Testis (tissue), 3 donors: Measurements from ENCODE around the gene TSPAN14. TPM values are rescaled to one million over a fixed set of nuclear protein-coding genes. Genes with fewer than 3 reads are reported as not detected.

ENCODE experiments used
- DNase-seq: peaks from one replicate; pipeline ENCODE4 v3.0.0-alpha.2; 2019
- H3K27ac ChIP-seq, 2 donors: fragments of 200-600 bp; sonication (generic); one replicate each; pipeline ENCODE4 v1.5.1; 2019
- H3K27me3 ChIP-seq: fragments of 200-600 bp; sonication (generic); one replicate; pipeline ENCODE4 v1.5.1; 2019
- H3K36me3 ChIP-seq: fragments of 200-600 bp; sonication (generic); one replicate; pipeline ENCODE4 v1.5.1; 2017; ENCODE audit warnings: low read depth; ENCODE audit errors: missing control alignments
- H3K4me1 ChIP-seq: fragments of 200-600 bp; sonication (generic); one replicate; pipeline ENCODE4 v1.5.1; 2019
- H3K4me3 ChIP-seq, 2 donors: fragments of 200-600 bp; sonication (generic); one replicate each; pipeline ENCODE4 v1.5.1; 2017 to 2019
- H3K9me3 ChIP-seq: fragments of 200-600 bp; sonication (generic); one replicate; pipeline ENCODE4 v1.5.1; 2017
- CTCF ChIP-seq, 3 experiments: fragments of 450-650 bp in 2 of 3; fragments of 200-600 bp in 1 of 3; sonication (generic) in 1 of 3; IDR thresholded peaks; one replicate each; pipeline ENCODE4 v1.5.1; 2016 to 2019; ENCODE audit warnings: antibody characterized with exemption in 3 of 3, mild to moderate bottlenecking in 2 of 3, moderate library complexity in 1 of 3
- POLR2A ChIP-seq: fragments of 450-650 bp; IDR thresholded peaks from one replicate; pipeline ENCODE4 v1.6.1; 2017; ENCODE audit warnings: antibody characterized with exemption, mild to moderate bottlenecking, moderate library complexity
- WGBS, 2 donors: methylation state at CpG; one replicate each; pipeline ENCODE4 v1.1.5; 2018; 5-methylcytosine and 5-hydroxymethylcytosine counted together
- intact Hi-C: fragments of 100-400 bp; cut with DNase I; formaldehyde crosslinking; loops from one replicate; pipeline ENCODE4 v1.15.1; 2023; ENCODE audit warnings: low total_unique reads
- polyA plus RNA-seq: library from polyadenylated mRNA; stranded (reverse); fragments of 350-450 nt; fragmentation: Illumina TruSeq; extraction: RNeasy Lipid Tissue Mini Kit (QIAGEN cat#74804); gene quantifications from one replicate; pipeline ENCODE4 v1.2.3, GENCODE V29; 2014; ENCODE audit warnings: low read depth, low replicate concordance; ENCODE audit not compliant: insufficient read depth
- total RNA-seq, 2 donors: library from RNA; depleted of rRNA; stranded (reverse); fragments of >200 nt; gene quantifications; one replicate each; pipeline ENCODE4 v1.2.3, GENCODE V29; 2016

TSPAN14 gene
- total and polyA plus RNA-seq, 3 donors from 2014 or later: 59.1 to 64.6 (median 61.4) TPM

DNA sequence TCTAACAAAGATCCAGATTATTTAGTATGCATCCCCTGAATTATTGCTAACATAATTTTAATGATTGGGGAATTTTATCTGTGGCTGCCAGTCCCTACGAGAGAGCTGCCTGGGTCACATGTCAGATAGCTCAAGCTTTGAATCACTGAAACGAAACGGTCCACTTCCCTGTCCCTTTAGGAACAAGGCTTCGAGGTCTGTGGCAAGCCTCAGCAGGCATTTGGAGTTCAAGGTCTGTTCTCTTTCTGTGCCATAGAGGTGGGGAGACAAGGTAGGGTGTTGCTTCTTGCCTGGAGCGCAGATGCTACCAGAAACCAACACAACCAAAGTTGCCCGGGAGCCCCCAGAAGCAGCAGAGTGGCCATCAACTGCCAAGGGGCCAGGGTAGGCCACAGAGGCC lies 69.7 kb downstream of the TSPAN14 start:
- no peak overlapping the region for H3K27ac ChIP-seq
- peaks cover 5% of the 10 kb centered on the region for H3K4me1 ChIP-seq
- intact Hi-C loops: no loop called here
- H3K9me3 ChIP-seq: no peaks in the 10 kb centered on the region
- H3K4me3 ChIP-seq: no peak overlapping the region
- DNase-seq: no peak
- no peaks in the 10 kb centered on the region for H3K36me3 ChIP-seq
- 52 to 56% methylated on average over 6 of the region's 6 CpGs for WGBS, 2 donors
- TF ChIP-seq CTCF (IDR thresholded peaks at IDR 0.05) (no peak), POLR2A (no peak)
- H3K27me3 ChIP-seq: no peaks in the 10 kb centered on the region

GRCh38 chr10:80524190-80524909 lies 70.2 kb downstream of the TSPAN14 start:
- Histone ChIP-seq H3K9me3 (no peaks in the 10 kb centered on the region), H3K27me3 (no peaks in the 10 kb centered on the region), H3K27ac (no peak overlapping the region), H3K36me3 (no peaks in the 10 kb centered on the region), H3K4me1 (peaks cover 5% of the 10 kb centered on the region), H3K4me3 (no peak overlapping the region)
- TF ChIP-seq CTCF (IDR thresholded peaks at IDR 0.05) (no peak), POLR2A (no peak)
- no peak for DNase-seq
- intact Hi-C loops: no loop called here
- 71 to 75% methylated on average over 7 to 12 of the region's 12 CpGs for WGBS, 2 donors

GRCh38 chr10:80526218-80526617 lies 72.1 kb downstream of the TSPAN14 start:
- no peak for DNase-seq
- TF ChIP-seq CTCF (IDR thresholded peaks at IDR 0.05): no peak
- no peak for TF ChIP-seq POLR2A
- Histone ChIP-seq H3K4me1 (peaks cover 5% of the 10 kb centered on the region), H3K27me3 (no peaks in the 10 kb centered on the region), H3K27ac (no peak overlapping the region), H3K9me3 (no peaks in the 10 kb centered on the region), H3K36me3 (no peaks in the 10 kb centered on the region), H3K4me3 (no peak overlapping the region)
- 67 to 81% methylated on average over 2 of the region's 2 CpGs for WGBS, 2 donors
- intact Hi-C loops: no loop called here

- Histone ChIP-seq H3K9me3 (no peaks in the 10 kb centered on the region), H3K4me1 (peaks cover 5% of the 10 kb centered on the region), H3K36me3 (no peaks in the 10 kb centered on the region), H3K27me3 (no peaks in the 10 kb centered on the region), H3K27ac (no peak overlapping the region), H3K4me3 (no peak overlapping the region)
- DNase-seq: no peak
- TF ChIP-seq POLR2A: no peak
- TF ChIP-seq CTCF (IDR thresholded peaks at IDR 0.05): no peak
- intact Hi-C loops: no loop called here
- 79 to 84% methylated on average over 5 to 6 of the region's 6 CpGs for WGBS, 2 donors
Observed at GRCh38 chr10:80526742-80527141, 72.6 kb downstream of the TSPAN14 start.

- Histone ChIP-seq H3K4me3 (no peak overlapping the region), H3K9me3 (no peaks in the 10 kb centered on the region), H3K27me3 (no peaks in the 10 kb centered on the region), H3K4me1 (peaks cover 5% of the 10 kb centered on the region), H3K36me3 (no peaks in the 10 kb centered on the region), H3K27ac (no peak overlapping the region)
- 93% methylated on average over 2 of the region's 2 CpGs; no CpG with 5 or more reads in 1 of the 2 donors for WGBS, 2 donors
- no peak for DNase-seq
- intact Hi-C loops: no loop called here
- TF ChIP-seq CTCF (IDR thresholded peaks at IDR 0.05) (no peak), POLR2A (no peak)
Observed at GRCh38 chr10:80528185-80528700, 74.1 kb downstream of the TSPAN14 start.
